HepG2 (cell line): ENCODE data around the gene ATOH8. TPM values are rescaled to one million over a fixed set of nuclear protein-coding genes. Genes with fewer than 3 reads are reported as not detected.

Source experiments
- AHR ChIP-seq: IDR thresholded peaks from 2 replicates; pipeline ENCODE4 v1.6.1; 2018; ENCODE audit warnings: missing genetic modification reagents, missing compliant biosample characterization
- FOXJ3 ChIP-seq: sonication (generic); formaldehyde crosslinking; IDR thresholded peaks from 2 replicates; pipeline ENCODE4 v1.4.0; 2020; ENCODE audit warnings: missing genetic modification reagents, mild to moderate bottlenecking, borderline replicate concordance
- RERE ChIP-seq: IDR thresholded peaks from 2 replicates; pipeline ENCODE4 v1.6.1; 2016; ENCODE audit warnings: low read depth, missing genetic modification reagents, missing compliant biosample characterization
- ZNF256 ChIP-seq: sonication (generic); formaldehyde crosslinking; conservative IDR thresholded peaks from 2 replicates; pipeline ENCODE4 v1.4.0; 2020; ENCODE audit warnings: missing genetic modification reagents
- ZNF619 ChIP-seq: sonication (generic); formaldehyde crosslinking; IDR thresholded peaks from 2 replicates; pipeline ENCODE4 v1.4.0; 2020; ENCODE audit warnings: mild to moderate bottlenecking, missing genetic modification reagents
- ZNF678 ChIP-seq: sonication (generic); formaldehyde crosslinking; IDR thresholded peaks from 2 replicates; pipeline ENCODE4 v1.4.0; 2020; ENCODE audit warnings: mild to moderate bottlenecking, missing genetic modification reagents
- ZNF83 ChIP-seq: sonication (generic); formaldehyde crosslinking; IDR thresholded peaks from 2 replicates; pipeline ENCODE4 v1.4.0; 2020; ENCODE audit warnings: missing genetic modification reagents, mild to moderate bottlenecking, borderline replicate concordance
- polyA plus RNA-seq, 8 experiments: library from polyadenylated mRNA; depleted of rRNA in 3 of 8; stranded (reverse) in 7 of 8; unstranded in 1 of 8; fragments of >200 nt; fragmentation: Illumina TruSeq in 4 of 8; extraction: Trizol in 4 of 8; gene quantifications; 2 replicates each; pipeline versions ENCODE4 v1.2.1 to v1.2.3, GENCODE V29; 2011 to 2016; ENCODE audit warnings: low read depth in 4 of 8, missing spikeins in 1 of 8, mixed read lengths in 1 of 8; ENCODE audit not compliant: insufficient read depth in 1 of 8
- total RNA-seq, 5 experiments: library from RNA; depleted of rRNA; stranded (reverse); fragments of >200 nt; fragmentation: Illumina TruSeq; extraction: Trizol; gene quantifications; 2 replicates each; pipeline ENCODE4 v1.2.3, GENCODE V29; 2016; ENCODE audit warnings: low read depth in 1 of 5
- TF ChIP-seq, protein P1 (sequence below), 2 experiments: fragments of 450-650 bp in 1 of 2; sonication (generic) in 1 of 2; formaldehyde crosslinking in 1 of 2; IDR thresholded peaks; 2 replicates each; pipeline versions ENCODE4 v1.6.1 to v1.8.0; 2016 to 2022; ENCODE audit warnings: antibody characterized with exemption in 1 of 2, mild to moderate bottlenecking in 1 of 2, missing genetic modification reagents in 1 of 2
- TF ChIP-seq, protein P2 (sequence below): sonication (generic); formaldehyde crosslinking; IDR thresholded peaks from 2 replicates; pipeline ENCODE4 v1.8.1; 2023; ENCODE audit warnings: mild to moderate bottlenecking, missing genetic modification reagents

Gene ATOH8
- total and polyA plus RNA-seq, 2 of the 13 experiments (the other 11 are each of a cell fraction or from before 2014, with no cell fraction given), result 0.13 to 0.61 TPM

DNA sequence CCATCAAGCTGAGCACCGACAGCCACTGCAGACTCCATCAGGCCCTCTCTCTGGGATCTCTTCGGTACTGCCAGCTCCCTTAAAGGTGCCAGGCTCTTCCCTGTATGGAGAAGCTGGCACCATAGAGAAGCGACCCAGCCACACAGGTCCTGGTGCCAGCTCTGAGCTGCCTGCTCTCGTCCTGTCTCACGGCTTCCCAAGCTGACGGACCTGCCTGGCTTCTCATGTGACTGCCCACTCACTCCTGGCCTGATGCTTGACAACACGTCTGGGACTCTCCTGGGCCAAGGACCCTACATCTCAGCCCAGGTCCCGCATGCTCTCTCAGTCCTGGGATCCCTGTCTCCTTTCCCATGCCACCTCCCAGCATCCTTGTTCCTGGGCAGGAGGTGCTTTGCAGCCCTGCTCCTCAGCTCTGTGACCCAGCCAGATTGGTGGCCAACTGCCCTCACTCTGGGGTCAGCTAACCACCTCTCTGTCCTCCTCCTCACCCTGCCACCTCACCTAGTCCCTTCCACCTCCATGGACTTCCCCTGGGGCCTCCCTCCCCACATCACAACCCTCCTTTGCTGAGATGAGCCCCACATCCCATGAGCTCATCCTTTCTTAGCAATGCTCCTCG lies 12.5 kb upstream of the ATOH8 start (continued):
- no peak for TF ChIP-seq RERE (CRISPR knock-in tag)
- no peak for TF ChIP-seq ZNF256 (CRISPR knock-in tag)
- TF ChIP-seq FOXJ3 (CRISPR knock-in tag), result no peak
- no peak for TF ChIP-seq AHR (CRISPR knock-in tag)
- TF ChIP-seq, protein P1, sequence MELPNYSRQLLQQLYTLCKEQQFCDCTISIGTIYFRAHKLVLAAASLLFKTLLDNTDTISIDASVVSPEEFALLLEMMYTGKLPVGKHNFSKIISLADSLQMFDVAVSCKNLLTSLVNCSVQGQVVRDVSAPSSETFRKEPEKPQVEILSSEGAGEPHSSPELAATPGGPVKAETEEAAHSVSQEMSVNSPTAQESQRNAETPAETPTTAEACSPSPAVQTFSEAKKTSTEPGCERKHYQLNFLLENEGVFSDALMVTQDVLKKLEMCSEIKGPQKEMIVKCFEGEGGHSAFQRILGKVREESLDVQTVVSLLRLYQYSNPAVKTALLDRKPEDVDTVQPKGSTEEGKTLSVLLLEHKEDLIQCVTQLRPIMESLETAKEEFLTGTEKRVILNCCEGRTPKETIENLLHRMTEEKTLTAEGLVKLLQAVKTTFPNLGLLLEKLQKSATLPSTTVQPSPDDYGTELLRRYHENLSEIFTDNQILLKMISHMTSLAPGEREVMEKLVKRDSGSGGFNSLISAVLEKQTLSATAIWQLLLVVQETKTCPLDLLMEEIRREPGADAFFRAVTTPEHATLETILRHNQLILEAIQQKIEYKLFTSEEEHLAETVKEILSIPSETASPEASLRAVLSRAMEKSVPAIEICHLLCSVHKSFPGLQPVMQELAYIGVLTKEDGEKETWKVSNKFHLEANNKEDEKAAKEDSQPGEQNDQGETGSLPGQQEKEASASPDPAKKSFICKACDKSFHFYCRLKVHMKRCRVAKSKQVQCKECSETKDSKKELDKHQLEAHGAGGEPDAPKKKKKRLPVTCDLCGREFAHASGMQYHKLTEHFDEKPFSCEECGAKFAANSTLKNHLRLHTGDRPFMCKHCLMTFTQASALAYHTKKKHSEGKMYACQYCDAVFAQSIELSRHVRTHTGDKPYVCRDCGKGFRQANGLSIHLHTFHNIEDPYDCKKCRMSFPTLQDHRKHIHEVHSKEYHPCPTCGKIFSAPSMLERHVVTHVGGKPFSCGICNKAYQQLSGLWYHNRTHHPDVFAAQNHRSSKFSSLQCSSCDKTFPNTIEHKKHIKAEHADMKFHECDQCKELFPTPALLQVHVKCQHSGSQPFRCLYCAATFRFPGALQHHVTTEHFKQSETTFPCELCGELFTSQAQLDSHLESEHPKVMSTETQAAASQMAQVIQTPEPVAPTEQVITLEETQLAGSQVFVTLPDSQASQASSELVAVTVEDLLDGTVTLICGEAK (IDR thresholded peaks at IDR 0.05), result no peak
- TF ChIP-seq, protein P1 (CRISPR knock-in tag; IDR thresholded peaks at IDR 0.05), result 0 out of 2 replicates have a peak, but pooled peaks have one; percentile 22
- TF ChIP-seq, protein P2, sequence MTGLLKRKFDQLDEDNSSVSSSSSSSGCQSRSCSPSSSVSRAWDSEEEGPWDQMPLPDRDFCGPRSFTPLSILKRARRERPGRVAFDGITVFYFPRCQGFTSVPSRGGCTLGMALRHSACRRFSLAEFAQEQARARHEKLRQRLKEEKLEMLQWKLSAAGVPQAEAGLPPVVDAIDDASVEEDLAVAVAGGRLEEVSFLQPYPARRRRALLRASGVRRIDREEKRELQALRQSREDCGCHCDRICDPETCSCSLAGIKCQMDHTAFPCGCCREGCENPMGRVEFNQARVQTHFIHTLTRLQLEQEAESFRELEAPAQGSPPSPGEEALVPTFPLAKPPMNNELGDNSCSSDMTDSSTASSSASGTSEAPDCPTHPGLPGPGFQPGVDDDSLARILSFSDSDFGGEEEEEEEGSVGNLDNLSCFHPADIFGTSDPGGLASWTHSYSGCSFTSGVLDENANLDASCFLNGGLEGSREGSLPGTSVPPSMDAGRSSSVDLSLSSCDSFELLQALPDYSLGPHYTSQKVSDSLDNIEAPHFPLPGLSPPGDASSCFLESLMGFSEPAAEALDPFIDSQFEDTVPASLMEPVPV (CRISPR knock-in tag), result no peak
- TF ChIP-seq ZNF619 (CRISPR knock-in tag), result no peak
- TF ChIP-seq ZNF678 (CRISPR knock-in tag), result no peak
- TF ChIP-seq ZNF83 (CRISPR knock-in tag), result no peak
